Cerebellar cortex (tissue), 1 donor: ENCODE measurements around the gene CSMD2.
"Not testable (repeated sequence)": the region's sequence is repeated elsewhere in the genome, so short reads cannot be mapped to it uniquely, and the experiment has no call there.

Experiments used
- DNase-seq: peaks from one replicate; pipeline ENCODE4 v3.0.0-alpha.2; 2015; ENCODE audit warnings: low spot score

The CSMD2 gene

DNA sequence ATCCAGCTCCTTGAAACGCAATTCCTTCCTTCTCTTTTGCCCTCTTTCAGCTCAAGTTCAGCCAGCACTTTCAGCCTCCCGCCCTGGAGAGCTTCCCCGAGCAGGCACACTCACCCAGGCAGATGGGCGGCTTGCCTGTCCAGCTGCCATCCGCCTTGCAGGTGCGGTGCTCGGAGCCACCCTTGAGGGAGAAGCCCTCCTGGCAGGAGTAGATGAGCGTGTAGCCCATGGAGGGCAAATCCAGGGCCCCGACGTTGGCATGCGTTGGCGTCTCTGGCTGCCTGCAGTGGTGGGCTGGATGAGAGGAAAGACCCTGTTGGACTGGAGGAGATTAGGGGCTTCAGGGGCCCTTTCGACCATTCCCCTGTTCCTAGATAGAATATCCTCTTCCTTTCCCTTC is 632.1 kb downstream of the CSMD2 start:
- no peak for DNase-seq

DNA sequence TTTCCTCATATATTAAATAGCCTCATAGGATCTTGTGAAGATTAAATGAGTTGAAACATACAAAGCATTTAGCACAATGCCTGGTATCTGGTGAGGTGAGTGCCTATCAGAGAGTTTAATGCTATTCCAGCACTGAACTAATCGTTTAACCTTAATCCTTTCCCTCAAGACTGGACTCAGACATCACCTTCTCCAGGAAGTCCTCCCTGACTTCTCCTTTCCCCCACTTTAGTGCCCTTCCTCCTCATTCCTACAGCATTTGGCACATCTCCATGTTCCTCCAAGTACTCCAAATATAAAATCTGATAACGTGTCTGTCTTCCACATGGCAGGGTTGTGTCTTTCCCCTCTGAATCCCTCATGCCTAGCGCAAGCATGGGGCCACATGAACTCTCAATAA is 632.8 kb downstream of the CSMD2 start:
- no peak for DNase-seq

DNA sequence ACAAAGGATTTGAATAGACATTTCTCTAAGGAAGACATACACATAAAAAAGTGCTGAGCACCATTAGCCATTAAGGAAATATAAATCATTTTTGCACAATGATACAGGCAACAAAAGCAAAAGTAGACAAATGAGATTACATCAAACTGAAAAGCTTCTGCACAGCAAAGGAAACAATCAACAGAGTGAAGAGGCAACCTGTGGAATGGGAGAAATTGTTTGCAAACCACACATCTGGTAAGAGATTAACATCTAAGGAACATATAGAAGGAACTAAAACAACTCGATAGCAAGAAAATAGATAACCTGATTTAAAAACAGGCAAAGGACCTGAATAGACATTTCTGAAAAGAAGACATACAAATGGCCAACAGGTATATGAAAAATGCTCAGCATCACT is 635.1 kb downstream of the CSMD2 start:
- DNase-seq: no peak

DNA sequence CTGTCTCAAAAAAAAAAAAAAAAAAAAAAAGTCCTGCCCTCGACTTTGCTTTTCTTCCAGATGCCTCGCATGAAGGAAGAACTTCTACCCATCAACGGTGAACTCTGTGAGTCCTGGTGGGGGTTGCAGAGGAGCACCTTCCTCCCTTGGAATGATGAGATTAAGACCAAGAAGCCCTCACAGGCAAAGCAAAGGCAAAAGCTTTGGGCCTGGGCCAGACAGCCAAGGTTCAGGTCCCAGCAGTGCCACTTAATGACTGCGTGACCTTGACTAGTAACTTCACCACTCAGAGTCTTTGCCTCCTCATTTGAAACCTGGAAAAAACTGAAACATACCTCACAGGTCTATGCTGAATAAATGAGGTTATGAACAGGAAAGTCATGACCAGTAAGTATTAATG is 637.1 kb downstream of the CSMD2 start:
- DNase-seq: no peak

DNA sequence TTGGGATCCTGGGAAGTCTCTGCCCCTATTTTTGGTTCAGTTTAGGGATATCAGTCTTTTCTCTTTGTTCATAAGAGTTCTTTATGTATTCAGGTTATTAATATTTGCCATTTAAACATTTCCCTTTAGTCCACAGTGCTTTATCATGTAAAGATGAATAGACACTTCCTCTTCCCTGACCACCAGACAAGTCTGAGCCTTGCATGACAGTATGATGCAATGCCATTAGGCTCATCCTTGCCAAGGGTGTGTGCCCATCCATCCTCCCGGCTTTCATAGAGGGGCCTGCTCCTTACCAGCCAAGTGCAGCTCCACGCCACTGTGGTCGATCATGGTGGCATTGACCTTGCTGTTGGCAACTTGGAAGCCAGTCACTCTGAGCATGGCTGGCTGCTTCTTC is 640.4 kb downstream of the CSMD2 start:
- DNase-seq: no peak

DNA sequence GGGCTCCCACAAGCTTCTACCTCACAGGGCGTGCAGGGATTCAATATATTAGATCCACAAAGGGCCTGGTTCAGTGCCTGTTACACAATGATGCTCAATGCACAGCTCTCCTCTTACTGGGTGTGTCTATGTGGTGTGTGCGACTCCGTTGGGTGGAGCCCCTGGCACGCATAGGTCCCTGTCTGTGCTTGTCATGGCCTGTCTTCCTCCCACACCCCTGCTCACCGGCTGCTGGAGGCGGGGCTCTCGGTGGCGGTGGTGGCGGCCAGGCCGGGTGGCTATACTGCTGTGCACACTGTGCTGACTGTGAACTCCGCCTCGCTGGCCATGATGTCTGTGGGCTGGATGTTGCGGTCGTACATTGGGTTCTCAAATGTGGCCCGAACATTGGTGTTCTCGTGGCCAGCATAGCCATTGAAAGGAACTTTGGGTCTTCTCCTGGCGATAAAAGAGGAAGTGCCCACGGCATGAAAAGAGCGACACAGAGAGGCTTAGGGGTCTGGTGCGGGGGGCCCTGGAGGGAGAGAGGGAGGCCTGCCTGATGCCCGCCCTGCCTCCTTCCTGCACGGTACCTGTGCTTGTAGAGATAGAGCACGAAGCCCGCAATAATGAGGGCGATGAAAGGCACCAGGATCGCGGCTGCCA is 645.7 kb downstream of the CSMD2 start:
- no peak for DNase-seq

DNA sequence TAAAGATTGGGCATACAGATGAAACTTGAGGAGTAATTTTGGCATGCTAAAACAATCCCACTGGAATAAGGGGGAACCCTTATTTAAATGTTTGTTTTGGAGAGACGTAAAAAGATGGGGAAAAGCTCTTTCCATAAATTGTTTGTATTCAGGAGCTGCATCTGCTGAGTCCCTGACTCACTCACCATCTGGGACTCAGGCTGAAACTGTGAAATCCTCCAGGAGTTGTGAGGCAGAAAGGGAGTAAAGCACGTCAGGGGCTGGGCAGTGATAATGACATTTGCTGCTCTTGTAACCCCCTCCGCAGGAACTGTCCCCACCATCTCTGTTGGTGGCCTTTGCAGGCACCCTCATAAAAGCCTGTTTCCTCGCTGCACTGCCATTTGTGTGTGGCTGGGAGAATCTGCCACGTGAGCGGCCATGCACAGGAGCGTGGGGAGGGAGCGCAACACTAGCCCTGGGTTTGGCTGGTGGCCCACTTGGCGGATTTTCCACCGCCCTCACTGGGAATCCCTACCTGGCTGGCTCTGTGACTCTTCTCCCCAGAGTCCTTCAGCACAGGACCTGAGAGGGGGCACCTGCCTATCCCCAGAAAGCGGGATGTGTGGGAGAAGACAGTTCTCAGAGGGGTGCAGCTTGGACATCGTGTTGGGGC is 647.3 kb downstream of the CSMD2 start:
- DNase-seq: no peak

DNA sequence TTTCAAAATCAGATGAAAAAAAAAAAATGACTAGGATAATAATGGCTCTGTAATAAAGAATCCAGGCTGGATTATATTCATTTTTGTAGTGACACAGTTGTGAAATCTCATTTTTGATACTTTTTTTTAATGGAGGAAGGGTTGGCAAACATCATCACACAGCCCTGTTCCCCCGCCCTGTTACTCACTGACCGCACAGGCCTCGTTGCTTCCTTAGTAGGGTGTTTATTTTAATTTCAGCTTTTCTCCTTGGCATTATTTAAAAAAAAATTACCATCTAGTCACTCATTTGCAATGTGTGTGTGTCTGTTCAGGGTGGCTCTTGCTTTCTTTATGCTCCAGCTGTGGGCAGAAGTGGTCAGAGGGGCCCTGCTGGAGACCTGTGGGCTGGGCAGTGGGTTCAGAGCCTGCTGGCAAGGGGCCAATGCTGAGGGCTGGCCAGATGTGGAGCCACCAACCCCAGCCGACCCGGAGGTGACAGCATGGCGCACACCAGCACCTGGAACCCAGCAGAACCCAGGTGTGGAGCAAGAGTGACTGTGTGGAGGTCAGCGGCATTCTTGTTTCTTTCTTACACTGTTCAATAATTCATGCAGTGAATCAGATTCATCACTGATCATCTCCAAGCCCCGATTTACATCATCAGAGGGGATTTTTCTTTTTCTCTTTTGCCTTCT is 648.0 kb downstream of the CSMD2 start:
- DNase-seq: no peak

DNA sequence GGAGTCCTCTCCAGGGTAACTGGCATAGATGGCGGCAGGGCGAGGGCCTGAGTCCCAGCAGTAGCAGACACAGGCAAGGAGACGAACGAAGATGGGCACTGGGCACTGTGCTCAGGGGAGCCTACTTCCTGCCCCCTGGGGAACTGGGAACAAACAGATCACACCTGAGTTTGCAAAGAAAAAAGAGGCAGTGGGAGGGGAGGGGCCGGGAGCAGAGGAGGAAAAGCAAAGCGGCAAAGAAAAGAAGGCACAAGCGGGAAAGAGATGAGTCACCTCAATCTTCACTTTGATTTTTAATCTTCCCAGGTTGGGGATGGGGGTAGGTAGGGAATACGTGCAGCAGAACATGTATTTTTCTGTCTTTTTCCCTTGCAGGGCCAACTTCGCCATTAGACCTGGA is 648.6 kb downstream of the CSMD2 start:
- no peak for DNase-seq

DNA sequence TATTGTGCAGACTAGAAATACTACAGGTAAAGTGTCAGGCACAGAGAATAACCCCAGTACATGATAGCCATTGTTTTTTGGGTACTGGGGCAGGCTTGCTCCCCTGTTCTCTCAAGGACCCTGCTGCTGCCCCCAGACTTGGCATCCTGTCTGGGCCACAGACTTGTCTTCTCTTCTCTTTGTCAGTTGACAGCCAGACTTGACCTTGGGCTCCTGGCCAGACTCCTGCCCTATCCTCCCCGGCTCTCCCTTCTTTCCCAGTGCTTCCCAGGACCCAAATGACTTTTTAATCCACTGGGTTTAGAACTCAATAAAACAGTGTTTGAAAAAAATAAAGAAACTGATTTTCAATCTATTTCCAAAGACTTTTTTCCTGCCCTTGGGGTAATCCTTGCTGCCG is 649.4 kb downstream of the CSMD2 start:
- DNase-seq: no peak

DNA sequence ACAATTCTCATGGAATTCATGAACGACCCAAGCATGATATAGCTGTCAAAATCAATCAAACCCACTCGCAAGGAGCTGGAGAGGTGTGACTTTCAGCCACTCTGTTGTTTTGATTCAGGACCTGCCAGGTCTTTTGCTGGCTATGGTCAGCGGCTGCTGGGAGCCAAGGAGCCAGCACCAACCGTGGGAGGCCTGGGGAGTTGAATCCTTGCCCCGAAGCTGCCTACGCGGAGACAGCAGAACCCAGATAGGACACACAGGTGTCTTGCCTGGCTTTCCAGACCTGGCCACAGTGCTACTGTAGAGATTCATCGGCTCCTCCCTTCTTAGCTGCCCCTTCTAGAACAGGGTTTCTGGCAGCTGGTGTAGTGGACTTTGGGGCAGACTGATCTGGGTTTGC is 649.9 kb downstream of the CSMD2 start:
- peak; percentile 60 for DNase-seq

DNA sequence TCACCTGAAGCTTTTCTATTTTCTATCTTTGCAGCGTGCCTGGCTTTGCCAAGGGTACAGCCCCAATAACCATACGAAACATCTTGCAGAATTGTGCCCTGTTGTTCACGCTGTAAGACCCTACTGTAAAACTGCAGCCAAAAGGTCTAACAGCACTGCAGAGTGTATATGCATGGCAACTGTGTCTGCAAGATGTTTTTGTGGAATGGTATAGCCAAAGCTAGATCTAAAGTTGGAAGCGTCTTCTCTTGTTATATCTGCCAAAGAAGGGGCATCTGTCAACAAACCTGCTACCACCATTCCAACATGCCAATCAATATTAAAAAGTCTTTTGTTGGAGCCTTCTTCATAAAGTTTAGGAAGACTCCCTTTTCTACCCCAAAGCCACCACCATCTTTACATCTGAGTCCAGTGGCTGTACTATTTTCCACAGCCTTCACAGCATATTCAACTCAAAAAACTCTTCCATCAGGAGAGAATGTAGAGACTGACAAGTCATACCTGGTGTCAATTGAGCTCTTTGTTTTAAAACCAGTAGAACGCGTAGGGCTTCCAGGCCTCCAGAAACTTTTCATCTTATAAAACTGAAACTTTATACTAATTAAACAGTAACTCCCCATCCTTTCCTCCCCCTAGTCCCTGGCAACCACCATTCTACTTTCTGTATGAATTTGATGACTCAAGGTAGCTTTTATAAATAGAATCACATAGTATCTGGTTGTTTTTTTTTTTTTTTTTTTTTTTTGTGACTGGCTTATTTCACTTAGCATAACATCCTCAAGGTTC is 652.6 kb downstream of the CSMD2 start:
- no peak for DNase-seq

DNA sequence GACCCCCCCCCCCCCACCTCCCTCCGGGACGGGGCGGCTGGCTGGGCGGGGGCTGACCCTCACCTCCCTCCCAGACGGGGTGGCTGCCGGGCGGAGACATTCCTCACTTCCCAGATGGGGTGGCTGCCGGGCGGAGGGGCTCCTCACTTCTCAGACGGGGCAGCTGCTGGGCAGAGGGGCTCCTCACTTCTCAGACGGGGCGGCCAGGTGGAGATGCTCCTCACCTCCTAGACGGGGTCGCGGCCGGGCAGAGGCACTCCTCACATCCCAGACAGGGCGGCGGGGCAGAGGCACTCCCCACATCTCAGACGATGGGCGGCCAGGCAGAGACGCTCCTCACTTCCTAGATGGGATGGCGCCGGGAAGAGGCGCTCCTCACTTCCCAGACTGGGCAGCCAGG is 655.8 kb downstream of the CSMD2 start:
- DNase-seq: not testable (repeated sequence)

DNA sequence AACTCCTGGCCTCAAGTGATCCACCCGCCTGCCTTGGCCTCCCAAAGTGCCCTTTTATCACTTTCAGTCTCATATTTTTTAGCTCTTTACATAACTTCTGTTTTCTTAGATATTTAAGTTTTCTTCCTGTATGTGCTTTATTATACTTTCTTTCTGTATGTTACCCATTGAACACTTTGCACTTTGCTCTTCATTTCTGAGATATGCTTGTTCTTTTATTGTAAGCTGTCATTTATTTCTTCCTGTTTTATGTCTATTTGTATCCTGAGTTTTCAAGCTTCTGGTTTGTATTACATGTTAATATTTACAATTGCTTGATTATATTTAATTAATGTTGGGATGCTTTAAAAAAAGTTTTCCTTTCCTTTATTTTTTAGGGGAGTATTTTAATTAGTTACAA is 656.9 kb downstream of the CSMD2 start:
- DNase-seq: no peak

DNA sequence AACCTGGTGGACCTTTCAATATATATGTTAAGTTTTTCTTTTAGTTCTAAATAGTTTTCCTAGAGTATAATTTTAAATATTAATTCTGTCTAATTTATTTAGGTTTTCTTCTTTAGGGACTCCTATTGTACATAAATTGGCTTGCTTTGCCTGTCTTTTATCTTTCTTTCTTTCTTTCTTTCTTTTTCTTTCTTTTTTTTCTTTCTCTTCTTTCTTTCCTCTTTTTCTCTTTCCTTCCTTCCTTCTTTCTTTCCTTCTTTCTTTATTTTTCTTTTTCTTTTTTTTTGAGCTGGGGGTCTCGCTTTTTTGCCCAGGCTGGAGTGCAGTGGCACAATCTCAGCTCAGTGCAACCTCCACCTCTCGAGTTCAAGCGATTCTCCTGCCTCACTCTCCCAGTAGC is 657.4 kb downstream of the CSMD2 start:
- no peak for DNase-seq

DNA sequence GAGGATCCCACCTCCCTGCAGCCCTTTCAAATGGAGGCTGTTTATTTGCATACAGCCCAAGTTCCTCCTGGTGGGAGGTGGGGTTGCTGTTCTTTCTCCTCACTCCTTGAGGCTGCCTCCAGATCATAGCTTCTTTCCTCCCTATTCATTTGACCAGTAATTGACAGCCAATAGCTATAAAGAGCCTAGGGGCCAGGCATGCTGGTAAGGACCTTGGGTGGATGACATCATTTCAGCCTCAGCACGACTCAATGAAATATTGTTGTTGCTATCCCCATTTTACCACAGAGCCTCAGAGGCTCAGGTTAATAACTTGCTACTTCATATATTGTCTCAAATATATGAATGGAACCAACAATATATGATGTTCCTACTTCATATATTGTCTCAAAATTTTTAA is 661.5 kb downstream of the CSMD2 start:
- DNase-seq: no peak

DNA sequence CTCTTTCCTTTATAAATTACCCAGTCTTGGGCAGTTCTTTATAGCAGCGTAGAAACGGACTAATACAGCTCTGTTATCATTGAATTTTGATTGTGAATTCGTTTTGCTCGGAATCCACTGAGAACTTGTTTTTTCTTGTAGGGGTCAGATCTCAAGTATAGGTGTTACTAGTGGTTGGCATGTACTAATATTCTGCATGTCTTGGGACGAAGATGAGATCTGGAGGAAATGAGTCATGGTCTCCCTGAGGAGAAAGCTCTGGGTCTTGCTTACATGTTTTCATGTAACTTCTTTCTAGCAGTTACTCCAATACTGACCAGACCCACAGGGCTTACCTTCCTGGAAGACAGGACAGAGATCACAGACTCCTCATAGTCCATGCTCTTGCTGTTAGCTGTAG is 662.3 kb downstream of the CSMD2 start:
- no peak for DNase-seq

DNA sequence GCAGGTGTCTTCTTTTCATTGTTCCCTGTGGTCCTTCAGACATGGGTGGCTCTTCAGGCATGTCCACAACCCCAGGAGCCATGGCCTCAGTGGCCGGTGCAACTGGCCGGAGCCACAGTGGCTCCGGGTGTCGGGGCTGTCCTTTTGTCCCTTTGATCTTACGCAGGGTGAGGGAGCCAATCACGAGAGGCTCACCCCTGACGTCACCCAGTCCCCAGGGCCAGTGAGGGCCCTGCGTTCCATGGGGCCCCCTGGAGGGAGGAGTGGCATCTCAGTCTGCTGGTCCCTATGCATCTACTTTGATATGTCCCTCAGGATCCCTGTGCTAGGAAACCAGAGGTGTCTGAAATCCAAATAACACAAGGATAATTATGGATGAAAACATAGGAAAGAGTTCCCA is 663.3 kb downstream of the CSMD2 start:
- no peak for DNase-seq

DNA sequence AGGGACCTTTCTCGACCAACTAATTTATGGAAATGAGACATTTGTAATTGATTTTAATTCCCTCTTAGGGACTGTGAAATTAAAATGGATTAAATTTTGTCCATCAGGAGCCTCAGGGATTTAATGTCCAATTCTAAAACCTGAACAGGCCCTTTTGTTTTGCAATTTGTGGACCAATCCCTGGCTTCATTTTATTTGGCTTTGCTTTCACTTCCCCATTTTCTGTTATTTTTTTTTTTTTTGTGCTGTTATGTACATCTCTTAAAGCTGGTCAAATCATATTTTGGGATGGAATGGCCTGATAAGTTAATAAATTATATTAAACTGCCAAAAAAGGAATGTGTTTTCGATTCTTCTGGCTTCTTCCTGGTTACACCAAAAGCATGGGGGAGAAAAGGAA is 663.7 kb downstream of the CSMD2 start:
- no peak for DNase-seq

DNA sequence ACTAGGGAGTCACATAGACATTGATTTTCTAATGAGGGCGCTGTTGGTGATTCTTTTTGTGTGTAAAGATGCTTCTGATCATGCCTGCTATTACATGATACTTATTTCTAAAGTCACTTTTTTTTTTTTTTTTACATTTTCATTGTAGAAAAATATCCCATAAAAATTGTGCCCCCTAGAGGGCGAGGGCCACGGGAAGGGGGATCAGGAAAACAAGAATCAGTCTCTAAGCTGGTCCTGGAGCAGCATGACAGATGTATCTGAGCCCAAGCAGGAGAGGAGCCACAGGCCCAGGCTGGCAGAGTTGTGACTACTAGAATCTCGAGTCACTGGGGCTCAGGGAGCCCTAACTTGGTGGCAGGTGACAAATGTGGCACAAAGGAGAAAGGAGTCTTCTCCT is 664.5 kb downstream of the CSMD2 start:
- DNase-seq: no peak

DNA sequence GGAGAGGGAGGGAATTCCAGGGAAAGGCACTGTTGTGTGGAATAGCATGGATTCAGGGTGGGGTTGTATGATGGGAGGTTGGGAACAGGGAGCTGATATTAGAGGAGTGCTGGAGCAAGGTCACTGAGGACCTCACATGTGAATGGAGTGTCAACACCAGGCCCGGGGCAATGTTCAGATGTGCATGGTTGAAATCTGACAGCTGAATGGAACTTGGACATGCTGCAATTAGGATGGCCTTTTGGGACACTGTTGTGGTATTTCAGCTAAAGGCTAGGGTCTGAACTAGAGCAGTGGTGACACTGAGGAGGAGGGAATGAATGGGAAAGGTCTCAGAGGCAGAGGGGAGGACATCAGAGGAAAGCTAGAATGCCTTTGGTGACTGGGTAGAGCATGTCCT is 667.6 kb downstream of the CSMD2 start:
- DNase-seq: no peak

DNA sequence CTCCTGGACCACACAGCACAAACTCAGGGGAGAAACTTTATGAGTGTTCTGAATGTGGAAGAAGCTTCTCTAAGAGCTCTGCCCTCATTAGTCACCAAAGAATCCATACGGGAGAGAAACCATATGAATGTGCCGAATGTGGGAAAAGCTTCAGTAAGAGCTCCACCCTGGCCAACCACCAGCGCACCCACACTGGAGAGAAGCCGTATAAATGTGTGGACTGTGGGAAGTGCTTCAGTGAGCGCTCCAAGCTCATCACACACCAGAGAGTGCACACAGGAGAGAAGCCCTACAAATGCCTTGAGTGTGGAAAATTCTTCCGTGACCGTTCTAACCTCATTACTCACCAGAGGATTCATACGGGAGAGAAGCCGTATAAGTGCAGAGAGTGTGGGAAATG is 670.1 kb downstream of the CSMD2 start:
- no peak for DNase-seq

DNA sequence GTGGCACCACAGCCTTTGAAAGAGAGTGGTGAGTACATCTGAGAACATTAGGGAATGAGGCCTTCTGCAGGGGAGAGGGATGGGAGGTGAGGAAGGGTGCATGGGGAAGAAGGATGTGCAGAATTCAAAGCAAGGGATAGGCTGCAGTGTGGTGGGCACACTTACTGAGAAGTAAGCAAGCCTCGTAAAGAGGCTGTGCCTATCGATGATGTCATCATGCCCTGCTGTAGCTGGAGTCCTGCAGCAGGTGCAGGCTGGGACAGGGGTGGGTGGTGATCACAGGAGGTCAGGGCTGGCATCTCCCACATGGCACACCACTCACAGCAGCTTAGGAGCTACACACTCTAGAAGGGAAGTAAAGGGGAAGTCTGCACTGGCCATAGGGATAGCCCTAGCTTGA is 676.4 kb downstream of the CSMD2 start:
- no peak for DNase-seq
